Stimulated activated naive CD8-positive, alpha-beta T cell treated with anti-CD3 and anti-CD28 coated beads, Interleukin-15, amount 100 ng/mL, for 72 hours (primary cell): ENCODE measurements around the gene NHLRC3.
A peak's percentile ranks its signal among the peaks of the same experiment; 100 is the strongest.

Source experiments
- ATAC-seq: fragments of 150-1000 bp; cut with Tn5 transposase; 2 replicates; pipeline ENCODE4 v1.10.0; 2021; ENCODE audit warnings: mild to moderate bottlenecking, moderate library complexity
- DNase-seq, 2 donors: peaks; one replicate each; pipeline ENCODE4 v3.0.0; 2021 to 2022
- H3K27ac Mint-ChIP-seq, 2 donors: one replicate each; pipeline ENCODE4 v1.8.0; 2022; ENCODE audit warnings: mild to moderate bottlenecking in 2 of 2, mixed read lengths in 2 of 2, moderate library complexity in 2 of 2
- H3K27me3 Mint-ChIP-seq: one replicate; pipeline ENCODE4 v1.8.0; 2022; ENCODE audit warnings: mixed read lengths
- H3K4me1 Mint-ChIP-seq: one replicate; pipeline ENCODE4 v1.8.0; 2022; ENCODE audit warnings: mild to moderate bottlenecking, mixed read lengths
- H3K4me3 Mint-ChIP-seq, 2 donors: one replicate each; pipeline ENCODE4 v1.8.0; 2022; ENCODE audit warnings: mild to moderate bottlenecking in 2 of 2, mixed read lengths in 2 of 2, moderate library complexity in 1 of 2
- H3K9me3 Mint-ChIP-seq, 2 donors: one replicate each; pipeline ENCODE4 v1.8.0; 2022; ENCODE audit warnings: mixed read lengths in 2 of 2

NHLRC3 gene

GRCh38 chr13:39035204-39035603 is 3.1 kb upstream of the NHLRC3 start:
- DNase-seq (no peak), ATAC-seq (no peak)
- no peaks in the 10 kb centered on the region for H3K9me3 Mint-ChIP-seq
- H3K27ac Mint-ChIP-seq = peak overlapping the region; percentile 93 to 99
- H3K4me1 Mint-ChIP-seq = peaks cover 31% of the 10 kb centered on the region
- H3K27me3 Mint-ChIP-seq = no peaks in the 10 kb centered on the region
- peak overlapping the region; percentile 90 to 97 for H3K4me3 Mint-ChIP-seq

- peak overlapping the region; percentile 93 to 99 for H3K27ac Mint-ChIP-seq
- no peak for DNase-seq
These were observed 2.5 kb upstream of the NHLRC3 start for GRCh38 chr13:39035799-39036198.

GRCh38 chr13:39036212-39036611 is 2.0 kb upstream of the NHLRC3 start:
- Mint-ChIP-seq H3K27me3 (no peaks in the 10 kb centered on the region), H3K4me1 (peaks cover 41% of the 10 kb centered on the region), H3K4me3 (peak overlapping the region; percentile 90 to 97), H3K27ac (peak overlapping the region; percentile 93 to 99), H3K9me3 (no peaks in the 10 kb centered on the region)
- ATAC-seq (no peak), DNase-seq (peak in 1 of 2 donors; percentile 45)

More at GRCh38 chr13:39035799-39036198, 2.5 kb upstream of the NHLRC3 start:
- Mint-ChIP-seq H3K27me3 (no peaks in the 10 kb centered on the region), H3K9me3 (no peaks in the 10 kb centered on the region), H3K4me3 (peak overlapping the region; percentile 90 to 97), H3K4me1 (peaks cover 37% of the 10 kb centered on the region)
- no peak for ATAC-seq

- peak; percentile 26 for ATAC-seq
- peaks cover 34% of the 10 kb centered on the region for H3K4me1 Mint-ChIP-seq
These were observed 811 bp upstream of the NHLRC3 start for GRCh38 chr13:39037410-39037879.

GRCh38 chr13:39038569-39039030 is 344 bp downstream of the NHLRC3 start:
- ATAC-seq (peak; percentile 71), DNase-seq (peak; percentile 64 to 79)
- peaks cover 37% of the 10 kb centered on the region for H3K4me1 Mint-ChIP-seq
- peak overlapping the region; percentile 90 to 97 for H3K4me3 Mint-ChIP-seq
- H3K27me3 Mint-ChIP-seq = no peaks in the 10 kb centered on the region
- H3K27ac Mint-ChIP-seq = peak overlapping the region; percentile 98 to 99
- no peaks in the 10 kb centered on the region for H3K9me3 Mint-ChIP-seq

More at GRCh38 chr13:39037410-39037879, 811 bp upstream of the NHLRC3 start:
- Mint-ChIP-seq H3K27me3 (no peaks in the 10 kb centered on the region), H3K4me3 (peak overlapping the region; percentile 90 to 97), H3K27ac (peak overlapping the region; percentile 98 to 99), H3K9me3 (no peaks in the 10 kb centered on the region)
- no peak for DNase-seq

- ATAC-seq (no peak), DNase-seq (no peak)
- peak overlapping the region; percentile 98 to 99 for H3K27ac Mint-ChIP-seq
- no peaks in the 10 kb centered on the region for H3K9me3 Mint-ChIP-seq
- no peaks in the 10 kb centered on the region for H3K27me3 Mint-ChIP-seq
- H3K4me1 Mint-ChIP-seq = peaks cover 36% of the 10 kb centered on the region
- H3K4me3 Mint-ChIP-seq = peak overlapping the region; percentile 90 to 97
These were observed 785 bp downstream of the NHLRC3 start for GRCh38 chr13:39039041-39039440.

- H3K27me3 Mint-ChIP-seq = no peaks in the 10 kb centered on the region
- H3K9me3 Mint-ChIP-seq = no peaks in the 10 kb centered on the region
- H3K4me3 Mint-ChIP-seq = peak overlapping the region; percentile 90 to 97
- H3K27ac Mint-ChIP-seq = peak overlapping the region in 1 of 2 donors; percentile 61
- ATAC-seq (no peak), DNase-seq (no peak)
- H3K4me1 Mint-ChIP-seq = peaks cover 33% of the 10 kb centered on the region
These were observed 1.9 kb downstream of the NHLRC3 start for GRCh38 chr13:39040206-39040605.

- no peaks in the 10 kb centered on the region for H3K9me3 Mint-ChIP-seq
- H3K4me3 Mint-ChIP-seq = no peak overlapping the region
- peaks cover 28% of the 10 kb centered on the region for H3K4me1 Mint-ChIP-seq
- no peaks in the 10 kb centered on the region for H3K27me3 Mint-ChIP-seq
- DNase-seq (no peak), ATAC-seq (no peak)
- no peak overlapping the region for H3K27ac Mint-ChIP-seq
These were observed 6.3 kb downstream of the NHLRC3 start for GRCh38 chr13:39044536-39044935.

- H3K9me3 Mint-ChIP-seq = no peaks in the 10 kb centered on the region
- H3K4me1 Mint-ChIP-seq = peaks cover 14% of the 10 kb centered on the region
- no peak overlapping the region for H3K27ac Mint-ChIP-seq
- DNase-seq = no peak
- no peaks in the 10 kb centered on the region for H3K27me3 Mint-ChIP-seq
- no peak for ATAC-seq
- H3K4me3 Mint-ChIP-seq = no peak overlapping the region
These were observed 9.3 kb downstream of the NHLRC3 start for GRCh38 chr13:39047560-39047959.

GRCh38 chr13:39048806-39049205 is 10.6 kb downstream of the NHLRC3 start:
- Mint-ChIP-seq H3K9me3 (no peaks in the 10 kb centered on the region), H3K4me3 (no peak overlapping the region), H3K27ac (no peak overlapping the region), H3K27me3 (no peaks in the 10 kb centered on the region), H3K4me1 (peaks cover 9% of the 10 kb centered on the region)
- DNase-seq (no peak), ATAC-seq (no peak)

- no peak for ATAC-seq
- DNase-seq = no peak
- H3K27ac Mint-ChIP-seq = no peak overlapping the region
- H3K9me3 Mint-ChIP-seq = no peaks in the 10 kb centered on the region
- H3K4me3 Mint-ChIP-seq = no peak overlapping the region
- peaks cover 9% of the 10 kb centered on the region for H3K4me1 Mint-ChIP-seq
- no peaks in the 10 kb centered on the region for H3K27me3 Mint-ChIP-seq
These were observed 11.0 kb downstream of the NHLRC3 start for GRCh38 chr13:39049274-39049673.

- ATAC-seq (no peak), DNase-seq (no peak)
- Mint-ChIP-seq H3K27ac (no peak overlapping the region), H3K4me3 (no peak overlapping the region), H3K27me3 (no peaks in the 10 kb centered on the region), H3K9me3 (no peaks in the 10 kb centered on the region), H3K4me1 (peaks cover 6% of the 10 kb centered on the region)
These were observed 12.9 kb downstream of the NHLRC3 start for GRCh38 chr13:39051157-39051556.

GRCh38 chr13:39052944-39053343 is 14.7 kb downstream of the NHLRC3 start:
- Mint-ChIP-seq H3K9me3 (peaks cover 0 to 12% of the 10 kb centered on the region in 2 donors), H3K27ac (peak overlapping the region in 1 of 2 donors; percentile 67), H3K4me3 (no peak overlapping the region), H3K27me3 (no peaks in the 10 kb centered on the region), H3K4me1 (peaks cover 20% of the 10 kb centered on the region)
- DNase-seq = no peak
- no peak for ATAC-seq

GRCh38 chr13:39054112-39054511 is 15.9 kb downstream of the NHLRC3 start:
- Mint-ChIP-seq H3K4me1 (peaks cover 32% of the 10 kb centered on the region), H3K27ac (no peak overlapping the region), H3K4me3 (no peak overlapping the region), H3K27me3 (no peaks in the 10 kb centered on the region), H3K9me3 (peaks cover 0 to 12% of the 10 kb centered on the region in 2 donors)
- DNase-seq (no peak), ATAC-seq (no peak)

GRCh38 chr13:39056018-39056417 is 17.8 kb downstream of the NHLRC3 start:
- DNase-seq = no peak
- Mint-ChIP-seq H3K4me3 (no peak overlapping the region), H3K27ac (no peak overlapping the region), H3K27me3 (no peaks in the 10 kb centered on the region), H3K4me1 (peaks cover 39% of the 10 kb centered on the region), H3K9me3 (peaks cover 0 to 12% of the 10 kb centered on the region in 2 donors)
- no peak for ATAC-seq

- H3K4me3 Mint-ChIP-seq = no peak overlapping the region
- no peaks in the 10 kb centered on the region for H3K27me3 Mint-ChIP-seq
- ATAC-seq (no peak), DNase-seq (no peak)
- no peak overlapping the region for H3K27ac Mint-ChIP-seq
- H3K9me3 Mint-ChIP-seq = peaks cover 0 to 12% of the 10 kb centered on the region in 2 donors
- H3K4me1 Mint-ChIP-seq = peaks cover 46% of the 10 kb centered on the region
These were observed 19.8 kb downstream of the NHLRC3 start for GRCh38 chr13:39058040-39058439.

GRCh38 chr13:39062004-39062403 is 23.7 kb downstream of the NHLRC3 start:
- Mint-ChIP-seq H3K27ac (no peak overlapping the region), H3K4me1 (peaks cover 38% of the 10 kb centered on the region), H3K4me3 (no peak overlapping the region), H3K27me3 (no peaks in the 10 kb centered on the region), H3K9me3 (peaks cover 6 to 11% of the 10 kb centered on the region in 2 donors)
- no peak for ATAC-seq
- DNase-seq = no peak
